D721Med (cell line): ENCODE results near the gene COL7A1.

Experiments
- DNase-seq: peaks from one replicate; pipeline ENCODE4 v3.0.0; 2011; ENCODE audit warnings: low spot score; ENCODE audit not compliant: insufficient read length
- FAIRE-seq: peaks from 2 replicates; lab custom pipeline; 2011; peaks lifted over from hg19 to GRCh38; lab: Jason Lieb, UNC
- TF ChIP-seq, protein P1 (sequence below): IDR thresholded peaks from 2 replicates; pipeline ENCODE4 v1.5.1; 2012; ENCODE audit warnings: mild to moderate bottlenecking, control low read depth; ENCODE audit not compliant: insufficient read depth; ENCODE audit errors: missing control alignments

COL7A1 gene

DNA sequence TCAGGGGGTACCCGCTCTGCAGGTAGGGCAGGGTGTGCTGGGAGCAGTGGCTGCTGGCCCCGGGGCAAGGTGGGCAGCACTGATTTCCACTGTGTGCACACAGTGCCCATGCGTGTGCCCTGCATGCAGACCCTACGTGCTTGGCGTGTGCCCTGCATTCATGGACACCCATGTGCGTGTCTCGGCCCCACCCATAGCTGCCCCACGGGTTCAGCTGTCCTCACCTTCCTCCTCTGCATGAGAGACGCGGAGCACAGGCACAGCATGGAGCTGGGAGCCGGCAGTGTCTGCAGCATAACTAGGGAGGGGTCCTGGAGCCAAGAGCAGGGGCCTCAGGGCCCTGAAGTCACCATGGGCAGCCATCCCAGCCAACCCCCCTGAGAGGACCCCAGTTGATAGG is 29.9 kb downstream of the COL7A1 start:
- TF ChIP-seq, protein P1, sequence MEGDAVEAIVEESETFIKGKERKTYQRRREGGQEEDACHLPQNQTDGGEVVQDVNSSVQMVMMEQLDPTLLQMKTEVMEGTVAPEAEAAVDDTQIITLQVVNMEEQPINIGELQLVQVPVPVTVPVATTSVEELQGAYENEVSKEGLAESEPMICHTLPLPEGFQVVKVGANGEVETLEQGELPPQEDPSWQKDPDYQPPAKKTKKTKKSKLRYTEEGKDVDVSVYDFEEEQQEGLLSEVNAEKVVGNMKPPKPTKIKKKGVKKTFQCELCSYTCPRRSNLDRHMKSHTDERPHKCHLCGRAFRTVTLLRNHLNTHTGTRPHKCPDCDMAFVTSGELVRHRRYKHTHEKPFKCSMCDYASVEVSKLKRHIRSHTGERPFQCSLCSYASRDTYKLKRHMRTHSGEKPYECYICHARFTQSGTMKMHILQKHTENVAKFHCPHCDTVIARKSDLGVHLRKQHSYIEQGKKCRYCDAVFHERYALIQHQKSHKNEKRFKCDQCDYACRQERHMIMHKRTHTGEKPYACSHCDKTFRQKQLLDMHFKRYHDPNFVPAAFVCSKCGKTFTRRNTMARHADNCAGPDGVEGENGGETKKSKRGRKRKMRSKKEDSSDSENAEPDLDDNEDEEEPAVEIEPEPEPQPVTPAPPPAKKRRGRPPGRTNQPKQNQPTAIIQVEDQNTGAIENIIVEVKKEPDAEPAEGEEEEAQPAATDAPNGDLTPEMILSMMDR = no peak
- no peak for FAIRE-seq
- DNase-seq = no peak

DNA sequence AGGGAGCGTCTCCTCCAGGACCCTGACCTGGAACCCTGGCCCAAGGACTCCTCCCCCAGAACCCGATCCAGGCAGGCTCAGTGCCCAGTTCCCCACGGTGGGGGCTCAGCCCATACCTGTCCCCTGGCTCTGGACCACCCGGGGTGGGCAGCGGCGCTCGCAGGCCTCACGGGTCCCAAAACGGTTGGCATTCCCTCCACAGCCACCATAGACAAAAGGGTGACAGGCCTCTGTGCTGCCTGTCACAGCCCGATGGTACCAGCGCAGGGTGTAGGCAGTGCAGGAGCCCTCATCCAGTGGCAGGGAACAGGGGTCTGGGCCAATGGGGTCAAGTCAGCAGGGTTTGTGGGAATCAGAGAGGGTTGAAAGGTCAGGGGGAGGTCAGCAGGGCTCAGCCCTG is 30.5 kb downstream of the COL7A1 start:
- FAIRE-seq (no peak), DNase-seq (no peak)
- TF ChIP-seq, protein P1 = no peak

DNA sequence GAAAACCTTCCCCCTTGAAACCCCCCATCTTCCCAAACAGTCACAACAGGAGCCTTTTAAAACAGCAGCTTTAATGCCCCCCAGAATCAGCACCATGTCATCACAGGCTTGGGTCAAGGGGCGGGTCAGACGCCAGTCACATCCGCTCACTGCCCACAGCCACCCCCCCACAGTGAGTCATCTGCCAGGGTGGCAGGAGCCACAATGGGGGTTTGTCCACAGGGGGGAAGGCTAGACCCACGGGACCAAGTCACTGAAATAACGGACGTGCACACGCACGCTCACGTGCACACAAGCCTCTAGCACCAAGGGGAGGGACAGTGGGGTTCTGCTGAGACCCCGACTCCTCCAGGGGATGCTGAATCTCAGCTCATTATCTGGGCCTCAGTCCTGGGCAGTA is 31.1 kb downstream of the COL7A1 start:
- TF ChIP-seq, protein P1 = no peak
- DNase-seq = peak; percentile 15
- FAIRE-seq = no peak

DNA sequence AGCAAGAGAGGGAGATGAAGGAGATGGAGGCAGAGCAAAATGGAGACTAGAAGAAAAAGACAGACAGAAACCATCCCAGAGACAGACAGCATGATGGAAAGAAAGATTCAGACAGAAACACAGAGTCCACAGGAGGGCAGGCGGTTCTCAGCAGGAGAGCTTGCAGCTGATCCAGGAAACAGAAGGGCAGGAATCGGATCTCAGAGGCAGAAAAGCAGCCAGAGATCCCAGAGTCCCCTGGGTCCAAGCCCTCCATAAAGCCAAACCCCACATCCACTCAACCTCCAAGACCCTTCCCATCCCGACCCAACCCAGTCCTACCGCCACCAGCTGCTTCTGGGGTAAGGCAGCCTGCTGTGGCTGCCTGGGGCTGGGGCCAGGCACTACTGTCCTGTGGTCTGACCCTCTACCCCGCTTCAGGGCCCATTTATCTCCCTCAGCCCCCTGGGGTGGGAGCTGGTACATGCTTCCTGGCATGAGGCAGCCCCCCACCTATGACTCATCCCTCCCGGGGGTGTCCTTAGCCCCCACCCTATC is 31.7 kb downstream of the COL7A1 start, which contains the start of gene UCN2:
UCN2 (minus strand) TSS at position 400 of the 537 bp plus-strand sequence. CDS start 657 bp downstream, outside the sequence.
- FAIRE-seq (no peak), DNase-seq (peak; percentile 36)
- TF ChIP-seq, protein P1 = no peak

DNA sequence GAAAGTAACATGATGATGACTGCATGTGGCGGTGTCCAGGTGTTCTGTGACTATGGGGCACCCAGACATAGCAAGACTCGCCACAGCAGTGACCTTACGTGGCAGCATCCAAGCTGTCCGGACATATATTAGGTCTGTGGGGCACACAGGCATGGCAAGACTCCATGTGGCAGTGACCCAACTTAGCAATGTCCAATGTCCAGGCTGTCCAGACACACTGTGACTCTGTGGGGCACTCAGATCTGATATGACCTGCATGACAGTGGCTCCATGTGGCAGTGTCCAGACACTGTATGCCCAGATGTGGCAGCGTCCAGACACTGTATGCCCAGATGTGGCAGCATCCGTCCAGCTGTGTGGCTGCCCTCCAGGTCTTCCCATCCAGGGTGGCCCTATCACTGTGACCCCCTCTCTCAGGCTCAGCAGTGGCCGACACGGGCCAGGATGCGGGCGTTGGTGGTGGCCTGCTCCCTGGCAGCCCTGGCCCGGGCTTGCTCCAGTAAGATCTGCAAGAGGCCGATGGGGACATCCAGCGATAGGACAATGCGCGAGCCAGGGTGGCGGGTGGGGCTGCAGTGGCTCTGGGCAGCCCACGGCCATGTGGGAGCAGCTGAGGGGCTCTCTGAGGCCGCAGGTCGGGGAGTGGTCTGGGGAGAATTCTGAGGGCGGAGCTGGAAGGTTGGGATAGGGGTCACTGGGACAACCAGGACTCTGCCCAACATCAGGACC is 32.6 kb downstream of the COL7A1 start:
- TF ChIP-seq, protein P1 = no peak
- DNase-seq (no peak), FAIRE-seq (no peak)

DNA sequence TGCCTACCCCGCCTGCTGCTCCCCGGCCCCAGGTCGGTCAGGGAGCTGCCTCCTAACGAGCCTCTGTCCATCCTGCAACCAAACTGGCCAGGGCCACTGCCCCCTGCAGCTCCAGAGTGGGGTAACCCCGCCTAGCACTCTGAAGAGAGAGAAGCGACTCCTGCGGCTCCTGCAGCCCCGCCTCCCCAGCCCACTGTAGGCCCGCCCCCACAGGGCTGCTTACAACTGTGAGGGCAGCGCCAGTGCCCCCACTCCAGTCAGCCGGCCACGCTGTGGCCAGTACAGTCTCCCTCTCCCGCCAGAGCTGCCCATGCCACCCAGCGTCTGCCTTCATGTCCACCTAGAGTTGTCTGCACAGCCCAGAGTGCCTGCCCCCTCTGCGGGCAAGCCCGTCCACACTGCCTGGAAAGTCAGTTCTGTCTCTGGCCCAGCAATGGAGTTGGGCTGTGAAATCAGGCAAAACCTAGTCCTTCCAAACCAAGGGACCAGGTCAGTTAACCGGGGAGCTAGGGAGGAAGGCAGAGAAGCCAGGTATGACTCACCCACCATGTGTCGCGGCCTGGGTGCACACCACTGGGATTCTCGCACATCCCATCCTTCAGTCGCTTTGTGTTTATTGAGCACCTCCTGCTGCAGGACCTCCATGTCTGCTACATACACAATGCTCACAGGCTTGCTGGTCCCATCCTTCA is 33.9 kb downstream of the COL7A1 start:
- no peak for DNase-seq
- TF ChIP-seq, protein P1 = no peak
- FAIRE-seq = no peak

DNA sequence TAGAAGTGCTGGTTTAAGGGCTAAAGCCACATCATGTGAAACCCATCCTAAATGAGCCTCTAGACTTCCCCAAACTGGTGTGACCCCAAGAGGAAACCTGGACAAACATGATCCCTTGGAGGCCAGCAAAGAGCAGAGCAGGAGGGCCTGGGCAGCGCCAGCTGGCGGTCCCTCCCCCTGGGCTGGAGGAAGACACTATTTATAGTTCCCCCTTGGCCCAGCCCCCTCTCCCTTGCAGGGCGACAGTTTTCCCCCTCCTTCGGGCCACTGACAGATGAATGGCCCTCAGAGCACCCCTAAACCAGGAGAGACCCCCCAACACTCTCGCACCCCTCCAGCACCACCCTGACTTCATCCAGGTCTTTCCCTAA is 34.5 kb downstream of the COL7A1 start:
- FAIRE-seq (no peak), DNase-seq (no peak)
- TF ChIP-seq, protein P1 = no peak
